GM12873 (cell line): ENCODE measurements around the gene RASA3.
A peak's percentile ranks its signal among the peaks of the same experiment; 100 is the strongest.

Experiments
- TF ChIP-seq, protein P1 (sequence below): IDR thresholded peaks from 2 replicates; pipeline ENCODE4 v1.5.1; 2012; ENCODE audit warnings: low read depth, mild to moderate bottlenecking, moderate library complexity, low read length, control low read depth; ENCODE audit not compliant: insufficient read depth; ENCODE audit errors: missing control alignments

RASA3 gene

DNA sequence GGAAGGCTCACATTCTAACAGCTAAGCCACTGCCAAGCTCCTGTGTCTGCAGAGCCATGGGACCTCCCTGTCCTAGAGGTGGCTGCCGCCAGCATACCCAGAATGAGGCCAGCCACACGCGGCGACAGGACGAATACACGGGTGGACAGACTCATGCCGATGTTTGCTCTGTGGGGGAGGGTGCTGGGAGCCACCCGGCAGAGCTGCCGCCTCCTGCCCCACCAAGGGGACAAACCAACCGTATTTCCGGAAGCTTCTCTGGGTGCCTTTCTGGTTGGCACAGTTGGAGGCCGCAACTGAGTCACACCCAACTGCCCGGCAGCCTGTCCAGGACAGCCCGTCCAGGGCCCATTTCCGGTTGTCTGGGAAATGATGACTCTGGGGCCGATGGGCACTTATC is 178.9 kb downstream of the RASA3 start:
- TF ChIP-seq, protein P1, sequence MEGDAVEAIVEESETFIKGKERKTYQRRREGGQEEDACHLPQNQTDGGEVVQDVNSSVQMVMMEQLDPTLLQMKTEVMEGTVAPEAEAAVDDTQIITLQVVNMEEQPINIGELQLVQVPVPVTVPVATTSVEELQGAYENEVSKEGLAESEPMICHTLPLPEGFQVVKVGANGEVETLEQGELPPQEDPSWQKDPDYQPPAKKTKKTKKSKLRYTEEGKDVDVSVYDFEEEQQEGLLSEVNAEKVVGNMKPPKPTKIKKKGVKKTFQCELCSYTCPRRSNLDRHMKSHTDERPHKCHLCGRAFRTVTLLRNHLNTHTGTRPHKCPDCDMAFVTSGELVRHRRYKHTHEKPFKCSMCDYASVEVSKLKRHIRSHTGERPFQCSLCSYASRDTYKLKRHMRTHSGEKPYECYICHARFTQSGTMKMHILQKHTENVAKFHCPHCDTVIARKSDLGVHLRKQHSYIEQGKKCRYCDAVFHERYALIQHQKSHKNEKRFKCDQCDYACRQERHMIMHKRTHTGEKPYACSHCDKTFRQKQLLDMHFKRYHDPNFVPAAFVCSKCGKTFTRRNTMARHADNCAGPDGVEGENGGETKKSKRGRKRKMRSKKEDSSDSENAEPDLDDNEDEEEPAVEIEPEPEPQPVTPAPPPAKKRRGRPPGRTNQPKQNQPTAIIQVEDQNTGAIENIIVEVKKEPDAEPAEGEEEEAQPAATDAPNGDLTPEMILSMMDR = no peak

DNA sequence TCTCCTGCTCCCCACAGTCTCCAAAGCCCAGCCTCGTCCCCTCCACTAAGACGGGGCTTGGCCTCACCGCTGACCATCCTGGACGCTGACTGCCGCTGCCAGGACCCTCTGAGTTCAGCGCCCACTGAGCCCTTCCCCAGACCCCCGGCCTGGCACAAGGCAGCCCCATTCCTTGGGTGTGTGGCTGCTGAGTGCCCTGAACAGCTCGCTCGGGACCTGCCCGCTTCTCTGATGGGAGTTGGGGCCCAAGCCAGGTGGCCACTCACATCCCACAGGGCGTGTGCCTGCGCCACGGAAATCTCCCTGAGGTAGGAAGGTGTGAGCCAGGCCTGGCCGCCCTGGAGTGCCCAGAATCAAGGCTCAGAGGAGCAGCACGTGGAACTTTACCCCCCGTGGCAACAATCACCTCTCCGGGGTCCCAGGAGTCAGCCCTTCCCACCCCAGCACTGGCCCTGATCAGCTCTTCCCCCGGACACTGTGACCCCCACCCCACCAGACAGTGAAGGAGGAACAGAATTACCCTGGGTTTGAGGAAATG is 179.4 kb downstream of the RASA3 start:
- TF ChIP-seq, protein P1 = no peak

DNA sequence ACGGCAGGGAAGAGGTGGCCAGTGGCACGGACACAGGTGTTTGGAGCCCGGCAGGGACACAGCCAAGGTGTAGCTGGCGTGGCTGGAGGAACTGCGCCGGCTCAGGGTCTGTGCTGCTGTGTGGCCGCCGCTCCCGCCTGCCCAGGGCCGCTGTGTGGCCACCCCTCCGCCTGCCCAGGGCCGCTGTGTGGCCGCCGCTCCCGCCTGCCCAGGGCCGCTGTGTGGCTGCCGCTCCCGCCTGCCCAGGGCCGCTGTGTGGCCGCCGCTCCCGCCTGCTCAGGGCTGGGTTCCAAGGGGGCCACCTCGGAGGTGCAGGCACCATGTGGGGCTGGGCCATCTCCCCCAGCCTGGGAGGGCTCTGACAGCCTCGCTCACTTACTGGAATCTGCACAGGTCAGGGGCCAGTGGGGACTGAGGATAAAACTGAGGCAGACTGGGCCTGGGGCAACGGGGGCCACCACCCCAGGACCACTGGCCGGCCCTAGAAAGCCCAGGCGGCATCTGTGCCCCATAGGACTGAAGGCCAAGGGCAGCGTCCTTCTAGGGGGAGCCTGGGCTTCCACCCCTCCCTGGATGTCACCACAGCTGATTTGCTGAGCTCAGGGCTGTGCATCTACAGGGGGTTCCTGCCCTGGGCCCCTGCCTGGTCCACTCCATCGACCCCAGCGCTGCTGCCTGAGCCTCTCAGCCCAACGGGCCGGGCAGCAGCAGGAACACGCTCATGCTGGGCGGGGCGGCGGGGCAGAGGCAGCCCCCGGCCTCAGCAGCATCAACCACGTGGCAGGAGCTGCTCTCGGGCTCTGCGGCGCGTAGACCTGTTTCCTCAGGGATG is 180.1 kb downstream of the RASA3 start:
- TF ChIP-seq, protein P1 = no peak

DNA sequence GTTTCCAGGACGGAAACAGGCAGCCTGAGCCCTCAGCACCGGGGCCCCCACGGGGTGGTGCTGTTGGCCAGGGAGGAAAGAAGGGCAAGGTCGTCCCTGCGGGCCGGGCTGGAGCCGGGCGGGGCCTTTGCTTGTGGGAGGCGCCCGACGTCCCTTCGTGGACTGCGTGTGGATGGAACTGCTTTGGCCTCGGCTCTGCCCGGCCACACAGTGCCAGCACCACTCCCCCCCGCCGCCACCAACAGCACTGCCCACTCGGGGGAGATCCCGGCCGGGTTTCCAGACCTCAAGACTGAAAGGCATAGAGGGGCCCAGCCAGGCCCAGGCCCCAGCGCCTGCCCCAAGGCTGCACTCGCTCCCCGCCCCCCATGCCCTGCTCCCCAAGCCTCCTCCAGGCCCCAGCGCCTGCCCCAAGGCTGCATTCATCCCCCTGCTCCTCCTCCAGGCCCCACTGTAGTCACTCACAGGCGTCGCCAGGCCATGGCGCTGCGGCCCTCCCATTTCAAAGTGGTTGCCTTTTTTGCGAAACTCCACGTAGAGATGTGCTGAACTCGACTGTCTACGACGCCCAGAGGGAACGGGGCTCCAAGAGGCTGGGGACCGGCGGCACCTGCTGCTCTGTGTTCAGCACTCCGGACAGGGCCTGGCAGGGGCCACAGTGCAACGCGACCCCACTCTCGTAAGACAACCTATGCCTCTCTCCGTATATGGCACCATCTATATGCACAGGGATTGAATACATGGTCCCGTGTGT is 181.0 kb downstream of the RASA3 start:
- TF ChIP-seq, protein P1 = peak; percentile 85

DNA sequence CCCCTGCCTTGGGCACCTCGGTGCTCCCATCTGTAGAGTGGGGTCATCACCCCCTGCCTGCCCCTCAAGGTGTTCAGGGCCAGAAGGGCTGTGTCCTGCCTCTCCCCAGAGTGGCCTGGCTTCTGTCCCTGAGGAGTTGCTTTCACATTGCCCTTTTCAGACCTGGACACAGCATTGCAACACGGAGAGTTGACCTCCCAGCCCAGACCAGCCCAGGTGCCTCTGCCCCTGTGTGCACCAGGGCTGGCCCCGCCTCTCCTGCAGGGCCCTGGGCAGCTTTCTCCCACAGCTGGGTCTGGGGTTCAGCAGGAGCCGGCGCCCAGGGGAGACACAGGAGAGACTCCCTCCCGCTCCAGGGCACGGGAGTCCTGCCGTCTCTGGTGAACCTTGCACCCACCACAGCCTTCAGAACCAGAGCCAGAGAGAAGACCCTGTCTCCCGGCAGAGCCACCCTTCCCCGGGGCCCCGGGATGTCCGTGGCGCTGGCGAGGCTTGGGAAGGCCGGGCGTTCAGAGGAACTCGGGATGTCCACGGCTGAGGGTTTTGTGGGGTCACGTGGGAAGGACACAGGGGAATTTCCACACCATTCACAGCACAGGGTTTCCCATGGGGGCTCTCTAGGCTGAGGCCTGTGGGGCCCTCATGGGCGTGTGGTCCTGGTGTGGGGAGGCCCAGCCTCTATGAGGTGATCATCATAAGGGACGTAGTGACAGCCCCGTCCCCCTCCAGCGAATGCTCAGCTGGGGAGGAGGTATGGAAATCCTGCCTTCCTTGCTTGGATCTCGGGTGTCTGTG is 181.8 kb downstream of the RASA3 start:
- TF ChIP-seq, protein P1 = no peak

DNA sequence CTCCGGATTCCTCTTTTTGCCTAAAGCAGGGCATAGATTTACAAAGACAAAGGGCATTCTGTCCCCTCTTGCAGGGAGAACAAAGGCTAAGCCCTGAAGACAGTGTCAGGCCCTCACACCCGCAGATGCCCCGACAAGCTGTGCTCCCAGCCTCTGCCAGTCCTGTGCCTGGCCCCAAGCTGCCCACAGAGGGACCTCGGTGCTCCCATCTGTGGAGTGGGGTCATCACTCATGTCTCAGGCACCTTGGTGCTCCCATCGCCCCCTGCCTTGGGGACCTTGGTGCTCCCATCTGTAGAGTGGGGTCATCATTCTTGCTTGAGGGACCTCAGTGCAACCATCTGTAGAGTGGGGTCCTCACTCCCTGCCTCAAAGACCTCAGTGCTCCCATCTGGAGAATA is 182.9 kb downstream of the RASA3 start:
- TF ChIP-seq, protein P1 = no peak
